NCI-H1092 treated with DMSO at 0.1 percent for 48 hours (cell line): ENCODE results near the gene BCOR.

ENCODE experiments used
- DNase-seq: peaks from one replicate; lab custom pipeline; 2025; lab: John Stamatoyannopoulos, UW

Gene BCOR

DNA sequence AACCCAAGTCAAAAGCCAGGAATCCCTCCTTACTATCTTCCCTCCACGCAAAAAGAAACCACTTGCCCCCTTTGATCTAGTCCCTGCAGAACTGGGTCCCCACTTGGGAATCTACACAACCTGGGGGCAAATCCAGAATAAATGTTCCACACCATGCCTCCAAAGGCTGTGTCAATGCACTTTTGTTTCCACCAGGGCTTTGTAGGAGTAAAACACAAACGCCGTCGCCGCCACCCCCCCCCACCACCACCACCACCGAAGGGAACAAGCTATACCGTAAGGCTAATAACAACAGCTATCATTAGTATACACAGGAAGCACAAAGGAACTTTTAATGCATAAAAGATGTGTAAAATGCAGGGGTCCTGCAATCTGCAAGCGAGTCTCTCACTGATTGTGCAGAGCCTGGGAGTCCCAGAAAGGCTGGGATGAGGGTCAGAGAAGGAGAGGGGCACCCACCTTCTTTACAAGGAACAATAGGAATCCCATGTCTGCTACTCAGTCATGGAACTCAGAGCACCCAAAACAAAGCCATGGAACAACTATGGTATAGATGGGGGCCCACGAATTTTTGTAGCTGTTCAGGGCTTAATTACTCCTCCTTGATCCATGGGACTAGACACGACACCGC is 13.2 kb downstream of the BCOR start:
- DNase-seq = no peak

DNA sequence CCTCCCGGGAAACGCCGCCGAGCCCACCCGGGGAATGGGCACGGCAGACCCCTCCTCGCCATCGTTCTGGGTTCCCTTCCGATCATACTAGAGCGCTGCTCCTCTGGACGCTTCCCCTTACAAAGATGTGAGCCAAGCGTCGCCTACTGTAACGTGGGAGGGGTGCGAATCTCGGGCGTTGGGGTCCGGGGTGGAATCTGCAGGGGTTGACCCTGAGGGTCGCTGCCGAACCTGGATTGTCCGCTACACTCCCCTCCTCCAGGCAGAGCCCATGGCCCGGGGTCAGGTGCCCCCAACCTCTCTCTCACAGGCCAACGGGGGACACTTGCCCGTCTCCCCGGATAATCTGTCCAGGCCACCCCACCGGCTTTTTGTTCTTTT is 13.8 kb downstream of the BCOR start:
- DNase-seq = no peak

DNA sequence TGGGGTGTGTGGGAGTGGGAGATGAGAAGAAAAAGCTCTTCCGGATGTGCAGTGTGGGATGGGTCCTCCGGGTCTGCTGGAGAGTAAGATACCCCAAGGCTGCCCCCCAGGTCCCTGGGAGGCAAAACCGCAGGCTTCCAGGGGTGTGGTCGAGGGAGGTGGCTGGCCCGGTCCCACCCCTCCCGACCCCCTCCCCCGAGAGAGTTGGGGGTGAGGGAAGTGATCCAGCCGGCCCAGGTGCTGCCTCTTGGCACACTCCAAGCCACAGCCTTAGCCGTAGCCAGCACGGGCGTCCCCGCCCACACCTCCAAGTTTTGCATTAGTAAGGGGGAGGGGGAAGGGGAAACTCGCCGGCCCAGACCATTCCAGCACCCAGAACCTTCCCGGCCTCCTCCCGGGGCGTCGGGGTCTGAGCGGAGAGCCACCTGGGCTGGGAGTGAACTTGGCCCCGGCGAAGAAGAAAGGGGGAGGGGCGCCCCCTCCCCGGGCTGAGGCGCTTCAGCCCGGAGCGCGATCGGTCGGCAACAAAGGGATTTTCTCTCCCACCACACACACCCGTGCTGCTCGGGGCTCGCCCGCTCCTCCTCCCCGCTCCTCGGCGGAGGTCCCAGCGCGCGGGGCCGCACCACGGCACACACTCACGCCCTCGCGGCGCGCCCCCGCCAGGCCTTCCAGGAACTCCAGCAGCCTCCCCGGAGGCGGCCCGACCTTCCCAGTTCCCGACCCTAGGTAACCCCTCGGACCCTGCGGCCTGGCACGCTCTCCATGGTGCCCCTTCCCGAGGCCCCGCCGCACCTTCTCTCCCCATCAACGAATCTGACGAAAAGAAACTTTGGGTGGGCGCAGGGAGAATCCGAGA is 14.4 kb downstream of the BCOR start:
- DNase-seq = no peak

GRCh38 chrX:40082447-40083119 is 15.2 kb downstream of the BCOR start:
- DNase-seq = no peak

DNA sequence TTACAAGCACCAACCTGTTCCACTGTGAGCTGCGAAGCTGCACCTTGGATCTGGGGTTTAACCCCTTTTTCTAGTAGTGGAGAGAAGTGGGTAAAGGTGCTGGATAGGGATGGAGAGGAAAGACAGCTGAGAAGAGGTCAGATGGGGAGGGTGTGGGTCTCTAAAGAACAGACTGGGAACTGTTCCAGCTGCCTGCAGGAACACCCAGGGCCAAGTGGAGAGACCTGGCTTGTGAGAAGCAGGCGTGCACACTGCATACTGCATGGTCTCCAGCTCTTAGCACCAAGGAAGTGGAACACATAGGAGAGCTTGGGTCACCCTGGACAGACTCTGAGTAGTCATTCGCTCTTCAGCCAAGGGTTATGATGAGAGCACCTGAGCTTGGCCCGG is 16.1 kb downstream of the BCOR start:
- DNase-seq = peak; percentile 36

DNA sequence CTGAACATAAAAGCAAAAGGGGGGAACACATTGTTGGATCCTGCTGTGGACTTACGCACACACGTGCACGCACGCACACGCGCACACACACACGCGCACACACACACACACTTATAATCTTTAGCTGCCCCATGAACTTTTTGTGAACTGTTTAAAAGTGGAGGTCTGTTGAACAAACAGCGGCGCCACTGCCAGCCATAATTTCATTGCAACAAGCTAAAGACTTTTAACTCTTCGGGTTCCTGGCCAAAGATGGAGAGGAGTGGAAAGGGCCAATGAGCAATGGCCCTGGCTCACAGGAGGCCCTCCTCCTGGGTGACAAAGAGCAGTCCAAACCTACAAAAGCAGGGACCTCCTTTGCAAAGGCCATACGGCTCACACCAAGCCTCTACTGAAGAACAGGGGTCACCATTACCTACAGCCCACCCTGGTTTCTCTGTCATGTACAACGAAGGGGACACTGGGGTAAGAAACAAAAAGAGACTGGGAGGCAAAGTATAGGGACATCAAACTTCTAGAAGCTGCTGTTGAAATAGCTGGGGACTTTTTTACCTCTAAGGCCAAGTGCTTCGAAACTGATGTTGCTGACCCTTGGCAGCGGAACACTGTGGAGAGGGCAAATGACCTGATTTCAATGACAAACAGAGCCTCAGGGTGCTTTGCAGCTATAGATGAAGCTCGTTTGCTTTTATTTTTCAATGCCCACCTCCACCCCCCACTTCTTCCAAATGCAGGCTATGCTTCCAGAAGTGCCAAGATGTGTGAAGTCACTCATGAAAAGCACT is 16.7 kb downstream of the BCOR start:
- DNase-seq = no peak

DNA sequence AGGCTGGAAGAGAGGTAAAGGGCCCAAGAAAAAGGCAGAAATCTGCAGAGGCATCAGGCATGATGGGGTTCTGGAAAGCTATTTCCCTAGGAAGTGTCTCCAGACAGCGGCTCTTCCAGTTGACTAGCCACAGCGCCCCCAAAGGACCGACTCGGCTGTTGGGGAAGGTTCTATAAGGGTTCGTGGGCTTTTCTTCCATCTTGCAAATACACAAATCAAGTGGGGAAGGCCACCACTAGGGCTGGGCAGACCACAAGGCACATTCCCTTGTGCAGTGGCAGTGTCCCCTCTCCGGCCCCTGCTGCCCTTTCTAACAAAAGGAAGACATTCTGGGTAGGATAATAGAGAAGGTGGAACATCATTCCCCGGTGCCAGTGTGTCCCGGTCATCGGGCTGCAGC is 18.2 kb downstream of the BCOR start:
- no peak for DNase-seq

DNA sequence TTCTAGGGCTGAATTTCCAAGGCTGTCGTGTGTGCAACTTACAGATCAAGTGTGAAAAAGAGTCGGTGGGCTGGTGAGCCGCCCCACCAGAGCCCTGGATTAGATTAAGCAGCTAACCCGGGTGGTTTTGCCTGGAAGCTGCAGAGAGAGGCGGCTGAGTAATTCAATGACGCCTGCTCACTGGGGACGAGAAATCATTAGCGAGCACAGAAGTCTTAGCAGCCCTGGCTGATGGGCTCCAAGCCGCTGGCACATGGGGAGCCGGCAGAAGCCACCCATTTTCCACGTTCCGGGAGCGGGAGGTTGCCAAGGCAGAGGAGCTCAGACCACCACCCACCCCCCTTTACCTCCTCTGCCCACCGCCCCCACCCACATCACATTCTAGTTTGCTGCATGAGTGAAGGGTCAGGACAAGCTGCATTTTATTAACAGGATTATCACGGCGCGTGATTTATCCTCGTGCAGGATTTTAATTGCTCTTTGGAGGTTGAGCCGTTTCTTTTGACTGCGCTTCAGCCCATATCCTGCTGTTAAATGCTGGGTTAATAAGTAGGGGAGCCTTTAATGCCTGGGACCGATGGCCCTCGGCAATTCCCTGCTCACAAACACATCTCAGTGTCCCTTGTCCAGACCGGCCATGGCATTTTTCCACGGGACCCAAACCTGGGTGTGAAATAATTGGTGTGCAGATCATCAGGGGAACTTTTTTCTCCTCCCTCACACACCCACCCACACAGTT is 19.1 kb downstream of the BCOR start:
- DNase-seq = no peak

DNA sequence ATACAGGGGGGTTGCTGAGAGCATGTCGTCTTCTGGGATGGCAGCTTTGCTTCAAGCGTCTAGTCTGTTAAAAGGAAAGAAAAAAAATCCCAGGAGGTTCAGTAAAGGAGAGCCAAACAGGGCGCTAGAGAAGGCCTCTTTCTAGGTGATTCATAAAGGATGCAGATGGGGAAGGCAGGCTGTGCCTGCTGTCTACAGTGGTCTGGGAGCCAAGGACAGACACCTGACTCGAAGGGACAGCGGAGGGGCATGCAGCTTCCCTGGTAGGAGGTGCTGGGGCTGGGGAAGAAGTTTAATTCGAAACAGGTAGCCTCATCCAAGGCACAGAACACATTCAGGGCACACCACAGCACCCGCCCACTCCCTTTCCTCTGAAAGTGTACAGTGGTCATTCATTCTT is 19.9 kb downstream of the BCOR start:
- DNase-seq = no peak

DNA sequence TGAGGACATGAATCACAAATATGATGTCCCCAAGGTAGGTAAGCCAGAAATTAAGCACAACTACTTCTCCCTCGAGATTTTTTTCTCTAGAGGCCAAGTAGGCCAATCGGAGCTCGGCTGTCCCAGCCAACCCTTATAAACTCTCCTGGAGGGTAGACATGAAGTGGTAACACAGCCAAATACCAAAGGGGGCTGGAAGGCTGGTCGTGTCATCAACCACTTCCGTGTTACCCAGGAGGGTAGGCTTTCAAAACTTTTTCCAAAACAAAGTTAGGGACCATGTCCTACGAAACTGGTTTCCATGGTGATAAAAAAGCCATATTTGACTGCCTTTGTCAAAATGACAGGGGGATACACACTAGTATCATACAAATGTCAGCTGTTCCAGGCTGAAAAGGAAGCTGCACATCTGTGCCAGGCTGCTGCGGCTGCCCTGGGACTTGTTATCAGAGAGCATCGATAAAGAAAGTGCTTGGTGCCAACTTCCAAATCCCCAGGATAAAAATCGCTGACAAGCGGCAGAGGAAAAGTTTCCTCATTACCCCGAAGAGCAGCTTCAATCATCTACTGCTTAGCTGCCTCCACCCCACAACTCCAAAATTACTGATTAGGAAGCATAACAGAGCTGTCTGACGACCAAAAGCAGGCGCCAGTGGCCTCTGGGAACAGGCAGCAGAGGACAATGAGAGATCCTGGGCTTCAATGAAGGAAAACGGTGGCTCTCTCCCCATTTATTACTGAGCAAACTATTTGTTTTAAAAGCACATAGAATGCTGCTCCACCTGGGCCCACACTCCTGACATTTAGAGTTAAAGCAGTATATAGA is 20.8 kb downstream of the BCOR start:
- DNase-seq = no peak

GRCh38 chrX:40074959-40075332 is 22.8 kb downstream of the BCOR start:
- no peak for DNase-seq

DNA sequence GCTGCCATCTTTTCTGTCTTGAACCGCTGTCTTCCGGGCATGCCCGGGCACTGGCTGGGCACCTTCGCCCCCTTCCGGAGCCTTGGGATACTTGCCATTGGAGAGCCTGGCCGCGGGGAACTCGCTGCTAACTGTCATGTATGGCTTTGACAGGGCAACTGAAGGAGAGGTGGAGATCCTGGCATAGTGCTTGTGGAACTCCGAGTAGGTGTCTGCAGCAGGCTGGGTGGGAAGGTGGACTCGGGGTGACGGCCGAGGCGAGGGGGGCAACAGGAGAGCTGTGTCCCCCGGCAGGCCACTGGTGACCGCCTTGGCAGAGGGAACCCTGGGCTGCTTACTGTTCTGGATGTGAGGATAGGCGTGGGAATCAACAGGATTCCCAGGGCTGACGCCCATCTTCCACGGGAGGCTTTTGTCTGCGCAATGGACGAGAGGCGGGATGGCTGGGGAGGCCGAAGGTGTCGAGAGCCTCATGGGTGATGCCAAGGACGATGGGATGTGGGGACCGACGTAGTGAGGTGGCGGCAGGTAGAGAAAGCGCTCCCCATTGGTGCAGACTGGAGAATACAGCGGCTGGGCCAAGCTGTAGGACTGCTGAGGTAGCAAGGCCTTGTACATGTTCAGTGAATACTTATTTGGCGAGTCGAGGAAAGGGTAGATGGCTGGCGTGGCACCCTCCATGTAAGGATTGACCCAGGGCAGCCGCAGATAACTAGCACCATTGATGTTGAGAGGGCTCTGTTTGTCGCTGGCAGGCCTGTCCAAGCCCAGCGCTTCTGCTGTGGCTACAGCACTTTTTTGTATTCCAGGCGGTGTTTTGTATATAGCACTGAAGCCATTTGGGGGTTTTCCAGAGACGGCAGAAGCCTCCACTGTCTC is 23.4 kb downstream of the BCOR start:
- DNase-seq = no peak

- DNase-seq = no peak
These were observed 24.2 kb downstream of the BCOR start for GRCh38 chrX:40073439-40074054.

DNA sequence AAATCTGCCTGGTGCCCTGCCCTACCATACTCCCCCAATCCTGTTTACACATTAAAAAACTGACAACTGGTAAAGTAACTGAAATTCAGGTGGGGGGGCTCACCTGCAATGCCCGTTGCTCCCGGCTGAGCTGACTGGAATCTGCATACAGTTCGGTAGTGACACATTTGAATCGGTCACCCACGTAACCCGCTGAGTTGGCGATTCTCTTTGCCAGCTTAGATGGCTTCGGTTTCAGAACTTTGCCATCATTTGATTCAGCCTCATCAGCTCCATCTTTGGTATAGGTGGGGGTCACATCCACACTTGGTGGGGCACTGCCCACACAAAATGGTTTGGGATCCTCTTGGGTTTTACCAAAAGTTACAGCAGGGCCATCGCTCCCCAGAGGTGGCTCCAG is 25.5 kb downstream of the BCOR start:
- no peak for DNase-seq

DNA sequence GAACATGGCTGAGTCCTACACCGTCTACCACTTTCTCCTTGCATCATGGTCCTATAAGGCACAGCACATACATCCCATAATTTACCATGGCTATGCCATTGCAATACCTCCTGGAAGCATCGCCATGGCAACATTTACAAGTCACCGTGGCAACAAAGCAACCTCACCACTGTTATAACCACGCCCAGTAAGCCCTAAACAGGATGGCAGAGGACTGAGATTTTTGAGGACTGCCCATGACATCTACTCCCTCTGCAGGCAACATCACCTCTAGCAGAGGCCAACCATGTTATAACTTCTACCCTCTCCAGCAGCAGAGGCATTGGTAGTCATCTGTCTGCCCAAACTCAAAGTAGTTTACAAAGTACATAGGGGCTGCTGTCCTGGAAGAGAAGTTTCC is 29.7 kb downstream of the BCOR start:
- DNase-seq = no peak

DNA sequence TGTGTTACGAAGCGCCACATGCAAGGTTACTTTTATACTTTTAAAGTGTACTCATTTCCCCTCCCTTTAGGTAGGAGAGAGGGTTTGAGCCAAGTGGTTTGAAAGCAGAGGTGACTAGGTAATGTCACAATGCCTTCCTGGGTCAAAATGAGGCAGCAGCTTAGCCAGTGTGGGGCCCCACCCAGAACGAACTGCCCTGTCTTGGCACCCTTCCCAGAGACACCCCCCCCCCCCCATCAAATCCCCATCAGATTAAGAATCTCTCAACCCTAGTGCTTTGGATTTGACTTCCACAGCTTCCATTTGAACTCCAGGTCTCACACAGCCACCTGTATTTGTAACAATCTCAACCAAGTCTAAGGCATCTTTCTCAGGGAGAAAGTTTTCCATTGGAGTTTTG is 31.1 kb downstream of the BCOR start:
- DNase-seq = no peak

- no peak for DNase-seq
These were observed 32.3 kb downstream of the BCOR start for GRCh38 chrX:40065296-40066046.

DNA sequence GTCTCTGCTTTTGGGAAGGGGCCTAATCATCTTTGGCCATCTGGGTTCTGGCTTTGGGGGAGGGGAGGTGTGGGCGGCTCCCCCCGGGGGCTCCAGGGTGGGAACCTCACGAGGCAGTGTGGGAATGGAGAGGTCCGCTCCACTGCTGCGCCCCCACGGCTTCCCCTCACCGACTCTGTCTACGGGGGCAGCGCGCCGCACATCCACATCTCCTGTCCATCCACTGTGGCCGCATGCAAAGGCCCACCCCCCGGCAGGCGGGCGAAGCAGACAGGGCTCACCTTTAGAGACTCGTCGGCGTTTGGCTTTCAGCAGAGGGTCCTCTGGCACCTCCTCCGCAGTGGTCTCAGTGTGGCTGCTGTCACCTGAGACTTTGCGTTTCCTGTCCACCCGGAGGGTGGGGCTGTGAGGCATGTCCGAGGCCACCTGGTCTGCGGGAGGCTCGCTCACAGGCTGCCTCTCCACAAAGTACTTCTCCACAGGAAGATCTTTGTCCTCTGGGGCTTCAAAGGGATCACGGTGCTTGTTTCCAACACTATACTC is 33.6 kb downstream of the BCOR start:
- DNase-seq = no peak
